HepG2 (cell line): ENCODE results near the gene TBC1D5. TPM values are rescaled to one million over a fixed set of nuclear protein-coding genes. Genes with fewer than 3 reads are reported as not detected.
A peak's percentile ranks its signal among the peaks of the same experiment; 100 is the strongest.

ENCODE experiments used
- ATAC-seq: fragments of 200-7000 bp; cut with Tn5 transposase; 3 replicates; pipeline ENCODE4 v1.9.1; 2020; ENCODE audit warnings: mild to moderate bottlenecking, moderate library complexity
- BruUV-seq: library from RNA; stranded (reverse); fragments of 400-500 nt; replicated peaks from 2 replicates; lab custom pipeline; 2021; lab: Mats Ljungman, UMichigan
- CTCF ChIA-PET: fragments of 300-600 bp; formaldehyde crosslinking; extraction: SDS; loops from one replicate; lab custom pipeline; 2021; ENCODE audit warnings: low total read pairs, inconsistent platforms, low intra/inter-chr PET ratio; lab: Yijun Ruan, JAX
- POLR2A ChIA-PET: fragments of 350-600 bp; sonication (Branson Sonifier 250); formaldehyde crosslinking; loops from one replicate; lab custom pipeline; 2020; ENCODE audit warnings: antibody characterized with exemption, inconsistent platforms; lab: Yijun Ruan, JAX
- DNase-seq: peaks from one replicate; pipeline ENCODE4 v3.0.0-alpha.2; 2015; ENCODE audit warnings: low spot score
- FAIRE-seq: peaks from 3 replicates; lab custom pipeline; 2011; peaks lifted over from hg19 to GRCh38; lab: Jason Lieb, UNC
- H2AFZ ChIP-seq: one replicate; pipeline ENCODE4 v1.6.1; 2011; ENCODE audit warnings: low read length, inconsistent platforms
- H3K27ac ChIP-seq: fragments of 300-600 bp; 3 replicates; pipeline ENCODE4 v1.8.0; 2011; ENCODE audit warnings: mixed run types, mild to moderate bottlenecking, mixed read lengths, low read length, inconsistent platforms; ENCODE audit not compliant: insufficient read depth; ENCODE audit errors: extremely low read length
- H3K27me3 ChIP-seq, 2 experiments: fragments of 200-600 bp in 1 of 2; 2 replicates in 1 of 2; 3 replicates in 1 of 2; pipeline versions ENCODE4 v1.6.0 to v1.8.0; 2011; ENCODE audit warnings: low read length in 2 of 2, mild to moderate bottlenecking in 2 of 2, moderate library complexity in 2 of 2, inconsistent platforms in 1 of 2; ENCODE audit not compliant: insufficient read depth in 2 of 2, control insufficient read depth in 1 of 2
- H3K36me3 ChIP-seq, 2 experiments: fragments of 200-600 bp in 1 of 2; replicated peaks in 1 of 2; 2 replicates in 1 of 2; 3 replicates in 1 of 2; pipeline versions ENCODE4 v1.5.1 to v1.8.0; 2011; ENCODE audit warnings: low read length in 2 of 2, inconsistent platforms in 1 of 2; ENCODE audit not compliant: insufficient read depth in 2 of 2, control insufficient read depth in 1 of 2
- H3K4me1 ChIP-seq: 2 replicates; pipeline ENCODE4 v1.5.1; 2012; ENCODE audit warnings: low read length, inconsistent platforms; ENCODE audit not compliant: insufficient read depth
- H3K4me2 ChIP-seq: 2 replicates; pipeline ENCODE4 v1.6.0; 2011; ENCODE audit warnings: low read depth, low read length, inconsistent platforms
- H3K4me3 ChIP-seq, 3 experiments: fragments of 200-600 bp in 1 of 3; sonication (generic), shearing (Covaris generic) in 1 of 3; replicated peaks in 1 of 3; 2 replicates each; pipeline ENCODE4 v1.5.1; 2011 to 2016; ENCODE audit warnings: low read length in 3 of 3, inconsistent platforms in 2 of 3, low read depth in 2 of 3, mild to moderate bottlenecking in 2 of 3, control low read depth in 1 of 3, mixed read lengths in 1 of 3; ENCODE audit not compliant: insufficient read depth in 1 of 3
- H3K79me2 ChIP-seq: one replicate; pipeline ENCODE4 v1.6.1; 2011; ENCODE audit warnings: low read length, inconsistent platforms; ENCODE audit not compliant: insufficient read depth
- H3K9ac ChIP-seq: 2 replicates; pipeline ENCODE4 v1.6.0; 2011; ENCODE audit warnings: mild to moderate bottlenecking, low read depth, low read length, inconsistent platforms; ENCODE audit not compliant: insufficient read depth
- H3K9me3 ChIP-seq: 2 replicates; pipeline ENCODE4 v1.5.1; 2012; ENCODE audit warnings: mild to moderate bottlenecking, low read length
- H4K20me1 ChIP-seq: 2 replicates; pipeline ENCODE4 v1.6.0; 2011; ENCODE audit warnings: inconsistent platforms, mild to moderate bottlenecking, low read length, moderate library complexity; ENCODE audit not compliant: insufficient read depth
- CHD2 ChIP-seq: IDR thresholded peaks from 2 replicates; pipeline ENCODE4 v1.6.1; 2011; ENCODE audit warnings: low read depth, low read length, improper control_type of control experiment
- FOXA1 ChIP-seq, 2 experiments: fragments of 450-650 bp in 1 of 2; sonication (generic) in 1 of 2; formaldehyde crosslinking in 1 of 2; IDR thresholded peaks; 2 replicates each; pipeline versions ENCODE4 v1.4.0 to v1.6.1; 2016 to 2020; ENCODE audit warnings: missing genetic modification reagents in 1 of 2
- FOXA3 ChIP-seq: IDR thresholded peaks from 2 replicates; pipeline ENCODE4 v1.6.1; 2016; ENCODE audit warnings: missing genetic modification reagents, missing compliant biosample characterization
- HES4 ChIP-seq: sonication (generic); formaldehyde crosslinking; IDR thresholded peaks from 2 replicates; pipeline ENCODE4 v1.9.0; 2021; ENCODE audit warnings: mild to moderate bottlenecking, missing genetic modification reagents, borderline replicate concordance
- HMG20B ChIP-seq: conservative IDR thresholded peaks from 2 replicates; pipeline ENCODE4 v1.6.1; 2016; ENCODE audit warnings: missing genetic modification reagents, missing compliant biosample characterization
- IRF2 ChIP-seq: IDR thresholded peaks from 2 replicates; pipeline ENCODE4 v1.6.1; 2018; ENCODE audit warnings: missing genetic modification reagents, missing compliant biosample characterization
- MED13 ChIP-seq: sonication (generic); formaldehyde crosslinking; IDR thresholded peaks from 2 replicates; pipeline ENCODE4 v1.5.0; 2020; ENCODE audit warnings: missing genetic modification reagents
- NFE2L2 ChIP-seq: fragments of 150-350 bp; IDR thresholded peaks from 2 replicates; pipeline ENCODE4 v1.6.1; 2014; ENCODE audit warnings: low read length
- POGZ ChIP-seq: sonication (generic); formaldehyde crosslinking; IDR thresholded peaks from 2 replicates; pipeline ENCODE4 v1.4.0; 2020; ENCODE audit warnings: mild to moderate bottlenecking, missing genetic modification reagents
- RCOR2 ChIP-seq: IDR thresholded peaks from 2 replicates; pipeline ENCODE4 v1.6.1; 2016; ENCODE audit warnings: missing biosample characterization, missing genetic modification reagents
- SAFB2 ChIP-seq: sonication (generic); formaldehyde crosslinking; IDR thresholded peaks from 2 replicates; pipeline ENCODE4 v1.5.1; 2020; ENCODE audit warnings: missing genetic modification reagents, low read depth, mild to moderate bottlenecking, borderline replicate concordance
- SCMH1 ChIP-seq: sonication (generic); formaldehyde crosslinking; IDR thresholded peaks from 2 replicates; pipeline ENCODE4 v1.9.0; 2021; ENCODE audit warnings: missing genetic modification reagents, mild to moderate bottlenecking, borderline replicate concordance
- ZKSCAN5 ChIP-seq: sonication (generic); formaldehyde crosslinking; IDR thresholded peaks from 2 replicates; pipeline ENCODE4 v1.5.1; 2020; ENCODE audit warnings: mild to moderate bottlenecking, missing genetic modification reagents
- ZNF234 ChIP-seq: sonication (generic); formaldehyde crosslinking; conservative IDR thresholded peaks from 2 replicates; pipeline ENCODE4 v1.5.1; 2020; ENCODE audit warnings: mild to moderate bottlenecking, missing genetic modification reagents
- ZNF572 ChIP-seq: sonication (generic); formaldehyde crosslinking; IDR thresholded peaks from 2 replicates; pipeline ENCODE4 v1.5.1; 2020; ENCODE audit warnings: mild to moderate bottlenecking, missing genetic modification reagents
- WGBS: methylation state at CpG from one replicate; pipeline ENCODE4 v1.1.6; 2017; ENCODE audit warnings: low lambda C conversion rate; 5-methylcytosine and 5-hydroxymethylcytosine counted together
- in situ Hi-C: cut with HindIII; loops from 2 replicates; pipeline ENCODE4 v1.10.0; 2017; ENCODE audit warnings: low pct_unique_long_range_greater_than_20kb; ENCODE audit not compliant: extremely low pct_ligation_motif_present
- intact Hi-C: fragments of 100-400 bp; cut with micrococcal nuclease; formaldehyde crosslinking; loops from one replicate; pipeline ENCODE4 v1.10.0; 2022; ENCODE audit not compliant: unreplicated experiment
- polyA plus RNA-seq, 8 experiments: library from polyadenylated mRNA; depleted of rRNA in 3 of 8; stranded (reverse) in 7 of 8; unstranded in 1 of 8; fragments of >200 nt; fragmentation: Illumina TruSeq in 4 of 8; extraction: Trizol in 4 of 8; gene quantifications; 2 replicates each; pipeline versions ENCODE4 v1.2.1 to v1.2.3, GENCODE V29; 2011 to 2016; ENCODE audit warnings: low read depth in 4 of 8, missing spikeins in 1 of 8, mixed read lengths in 1 of 8; ENCODE audit not compliant: insufficient read depth in 1 of 8
- total RNA-seq, 5 experiments: library from RNA; depleted of rRNA; stranded (reverse); fragments of >200 nt; fragmentation: Illumina TruSeq; extraction: Trizol; gene quantifications; 2 replicates each; pipeline ENCODE4 v1.2.3, GENCODE V29; 2016; ENCODE audit warnings: low read depth in 1 of 5
- TF ChIP-seq, protein P1 (sequence below): sonication (generic); formaldehyde crosslinking; IDR thresholded peaks from 2 replicates; pipeline ENCODE4 v1.4.0; 2020; ENCODE audit warnings: missing genetic modification reagents, low read depth, mild to moderate bottlenecking, borderline replicate concordance
- TF ChIP-seq, protein P2 (sequence below): sonication (generic); formaldehyde crosslinking; IDR thresholded peaks from 2 replicates; pipeline ENCODE4 v1.4.0; 2020; ENCODE audit warnings: mild to moderate bottlenecking, missing genetic modification reagents
- TF ChIP-seq, protein P3 (sequence below): sonication (generic); formaldehyde crosslinking; conservative IDR thresholded peaks from 2 replicates; pipeline ENCODE4 v1.4.0; 2020; ENCODE audit warnings: mild to moderate bottlenecking, missing genetic modification reagents, moderate library complexity

TBC1D5 gene
- total and polyA plus RNA-seq, 2 of the 13 experiments (the other 11 are each of a cell fraction or from before 2014, with no cell fraction given), result 19.2 to 33.3 TPM

DNA sequence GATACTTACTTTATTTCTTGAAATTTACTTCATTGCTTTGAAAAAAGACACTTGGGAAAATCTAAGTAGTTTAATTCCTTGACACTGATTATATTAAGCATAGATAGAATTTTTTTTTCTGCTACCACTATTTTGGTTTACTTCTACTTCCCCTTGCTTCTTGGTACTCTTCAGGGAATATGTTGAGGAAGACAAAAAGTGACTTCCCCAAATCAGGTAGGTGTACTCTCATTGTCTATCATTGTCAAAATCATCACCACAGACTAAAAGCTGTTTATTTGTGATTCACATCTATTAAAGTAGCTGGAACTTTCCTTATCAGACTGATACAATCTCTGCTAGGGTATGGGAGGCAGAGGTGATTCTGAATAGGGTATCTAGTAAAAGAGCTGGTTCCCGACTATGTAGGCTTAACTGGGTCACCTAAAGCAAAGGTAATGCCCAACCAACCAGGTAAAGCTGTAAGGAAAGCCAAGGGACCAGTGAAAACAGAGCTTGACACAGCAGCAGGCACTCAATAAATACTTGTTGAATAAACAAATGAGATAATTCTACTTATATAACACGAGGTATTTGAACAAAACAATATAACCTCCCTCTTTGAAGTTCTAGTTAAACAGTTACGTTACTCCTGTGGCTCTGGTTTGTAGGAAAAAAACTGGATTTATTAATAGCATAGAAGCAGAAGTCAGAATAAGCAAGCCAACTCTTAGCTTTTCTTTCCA, 510.7 kb downstream of the TBC1D5 start:
- FAIRE-seq (no peak), ATAC-seq (peak; percentile 83), DNase-seq (peak; percentile 65)
- in situ Hi-C loops (no loop called here), intact Hi-C loops (loop anchor here (2.0 to 5.0 kb wide), 3 partner anchors 199 to 403 kb away; no protein-coding TSS in a partner anchor)
- Histone ChIP-seq H3K4me3 (no peak overlapping the region), H4K20me1 (no peaks in the 10 kb centered on the region), H2AFZ (no peak overlapping the region), H3K27me3 (no peaks in the 10 kb centered on the region), H3K27ac (no peak overlapping the region), H3K4me1 (peaks cover 26% of the 10 kb centered on the region), H3K4me2 (peak overlapping the region; percentile 18; the same call in 1 of the 2 replicates), H3K79me2 (no peaks in the 10 kb centered on the region), H3K36me3 (no peaks in the 10 kb centered on the region), H3K9ac (no peak overlapping the region), H3K9me3 (no peaks in the 10 kb centered on the region)
- WGBS, result 19% methylated on average over 3 of the region's 3 CpGs
- no TSS peak for BruUV-seq
- ChIA-PET POLR2A (no interaction called here), CTCF (interaction anchor here (3.1 kb wide), 1 partner anchor 630 kb away, joined by 24 read pairs; no protein-coding TSS in a partner anchor)
- TF ChIP-seq SAFB2 (CRISPR knock-in tag) (no peak), HMG20B (no peak), IRF2 (CRISPR knock-in tag) (no peak), ZKSCAN5 (CRISPR knock-in tag) (no peak), MED13 (CRISPR knock-in tag) (no peak), SCMH1 (no peak), POGZ (CRISPR knock-in tag) (peak; percentile 17; the same call in 1 of the 2 replicates), FOXA3 (CRISPR knock-in tag) (peak; percentile 64; the same call in 1 of the 2 replicates), CHD2 (no peak), HES4 (CRISPR knock-in tag) (no peak), ZNF234 (CRISPR knock-in tag) (no peak), FOXA1 (IDR thresholded peaks at IDR 0.05) (no peak), FOXA1 (CRISPR knock-in tag; IDR thresholded peaks at IDR 0.05) (peak; percentile 29; the same call in 1 of the 2 replicates), RCOR2 (CRISPR knock-in tag) (0 out of 2 replicates have a peak, but pooled peaks have one; percentile 15), ZNF572 (CRISPR knock-in tag) (no peak), NFE2L2 (no peak)
- TF ChIP-seq, protein P1, sequence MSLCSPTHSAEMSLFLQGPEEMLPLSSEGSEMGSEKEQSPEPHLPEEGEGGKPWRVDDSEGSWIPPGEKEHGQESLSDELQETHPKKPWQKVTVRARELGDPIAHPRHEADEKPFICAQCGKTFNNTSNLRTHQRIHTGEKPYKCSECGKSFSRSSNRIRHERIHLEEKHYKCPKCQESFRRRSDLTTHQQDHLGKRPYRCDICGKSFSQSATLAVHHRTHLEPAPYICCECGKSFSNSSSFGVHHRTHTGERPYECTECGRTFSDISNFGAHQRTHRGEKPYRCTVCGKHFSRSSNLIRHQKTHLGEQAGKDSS (CRISPR knock-in tag), result no peak
- TF ChIP-seq, protein P2, sequence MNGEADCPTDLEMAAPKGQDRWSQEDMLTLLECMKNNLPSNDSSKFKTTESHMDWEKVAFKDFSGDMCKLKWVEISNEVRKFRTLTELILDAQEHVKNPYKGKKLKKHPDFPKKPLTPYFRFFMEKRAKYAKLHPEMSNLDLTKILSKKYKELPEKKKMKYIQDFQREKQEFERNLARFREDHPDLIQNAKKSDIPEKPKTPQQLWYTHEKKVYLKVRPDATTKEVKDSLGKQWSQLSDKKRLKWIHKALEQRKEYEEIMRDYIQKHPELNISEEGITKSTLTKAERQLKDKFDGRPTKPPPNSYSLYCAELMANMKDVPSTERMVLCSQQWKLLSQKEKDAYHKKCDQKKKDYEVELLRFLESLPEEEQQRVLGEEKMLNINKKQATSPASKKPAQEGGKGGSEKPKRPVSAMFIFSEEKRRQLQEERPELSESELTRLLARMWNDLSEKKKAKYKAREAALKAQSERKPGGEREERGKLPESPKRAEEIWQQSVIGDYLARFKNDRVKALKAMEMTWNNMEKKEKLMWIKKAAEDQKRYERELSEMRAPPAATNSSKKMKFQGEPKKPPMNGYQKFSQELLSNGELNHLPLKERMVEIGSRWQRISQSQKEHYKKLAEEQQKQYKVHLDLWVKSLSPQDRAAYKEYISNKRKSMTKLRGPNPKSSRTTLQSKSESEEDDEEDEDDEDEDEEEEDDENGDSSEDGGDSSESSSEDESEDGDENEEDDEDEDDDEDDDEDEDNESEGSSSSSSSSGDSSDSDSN (CRISPR knock-in tag), result no peak
- TF ChIP-seq, protein P3, sequence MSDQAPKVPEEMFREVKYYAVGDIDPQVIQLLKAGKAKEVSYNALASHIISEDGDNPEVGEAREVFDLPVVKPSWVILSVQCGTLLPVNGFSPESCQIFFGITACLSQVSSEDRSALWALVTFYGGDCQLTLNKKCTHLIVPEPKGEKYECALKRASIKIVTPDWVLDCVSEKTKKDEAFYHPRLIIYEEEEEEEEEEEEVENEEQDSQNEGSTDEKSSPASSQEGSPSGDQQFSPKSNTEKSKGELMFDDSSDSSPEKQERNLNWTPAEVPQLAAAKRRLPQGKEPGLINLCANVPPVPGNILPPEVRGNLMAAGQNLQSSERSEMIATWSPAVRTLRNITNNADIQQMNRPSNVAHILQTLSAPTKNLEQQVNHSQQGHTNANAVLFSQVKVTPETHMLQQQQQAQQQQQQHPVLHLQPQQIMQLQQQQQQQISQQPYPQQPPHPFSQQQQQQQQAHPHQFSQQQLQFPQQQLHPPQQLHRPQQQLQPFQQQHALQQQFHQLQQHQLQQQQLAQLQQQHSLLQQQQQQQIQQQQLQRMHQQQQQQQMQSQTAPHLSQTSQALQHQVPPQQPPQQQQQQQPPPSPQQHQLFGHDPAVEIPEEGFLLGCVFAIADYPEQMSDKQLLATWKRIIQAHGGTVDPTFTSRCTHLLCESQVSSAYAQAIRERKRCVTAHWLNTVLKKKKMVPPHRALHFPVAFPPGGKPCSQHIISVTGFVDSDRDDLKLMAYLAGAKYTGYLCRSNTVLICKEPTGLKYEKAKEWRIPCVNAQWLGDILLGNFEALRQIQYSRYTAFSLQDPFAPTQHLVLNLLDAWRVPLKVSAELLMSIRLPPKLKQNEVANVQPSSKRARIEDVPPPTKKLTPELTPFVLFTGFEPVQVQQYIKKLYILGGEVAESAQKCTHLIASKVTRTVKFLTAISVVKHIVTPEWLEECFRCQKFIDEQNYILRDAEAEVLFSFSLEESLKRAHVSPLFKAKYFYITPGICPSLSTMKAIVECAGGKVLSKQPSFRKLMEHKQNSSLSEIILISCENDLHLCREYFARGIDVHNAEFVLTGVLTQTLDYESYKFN, result peak; percentile 51
